ENCODE results near the gene RBMX2. TPM values are rescaled to one million over a fixed set of nuclear protein-coding genes. Genes with fewer than 3 reads are reported as not detected.
"Not testable (repeated sequence)": the region's sequence is repeated elsewhere in the genome, so short reads cannot be mapped to it uniquely, and the experiment has no call there.

Gene RBMX2
- polyA plus RNA-seq, 6 donors from 2014 or later, result 11.5 to 26.4 (median 23.0) TPM

- no peak overlapping the region for H3K27ac Mint-ChIP-seq
- H3K9me3 Mint-ChIP-seq, result peaks cover 0 to 6% (median 0%) of the 10 kb centered on the region in 7 donors
- no peak for ATAC-seq (ENCODE audit: low read depth in 2 of 2)
- H3K27me3 Mint-ChIP-seq, result no peaks in the 10 kb centered on the region
- peaks cover 0 to 4% (median 2%) of the 10 kb centered on the region in 3 donors for H3K4me1 Mint-ChIP-seq
- H3K36me3 Mint-ChIP-seq, result peaks cover 0 to 8% of the 10 kb centered on the region in 2 donors
- no peak for DNase-seq
- H3K4me3 Mint-ChIP-seq, result no peak overlapping the region
These were observed 16.3 kb downstream of the RBMX2 start for GRCh38 chrX:130418066-130418465.

GRCh38 chrX:130418740-130419139 is 17.0 kb downstream of the RBMX2 start:
- H3K27me3 Mint-ChIP-seq, result no peaks in the 10 kb centered on the region
- ATAC-seq (ENCODE audit: low read depth in 2 of 2), result no peak
- peak overlapping the region in 1 of 6 donors; percentile 62 for H3K27ac Mint-ChIP-seq
- H3K36me3 Mint-ChIP-seq, result peaks cover 0 to 8% of the 10 kb centered on the region in 2 donors
- H3K4me3 Mint-ChIP-seq, result no peak overlapping the region
- H3K4me1 Mint-ChIP-seq, result peaks cover 0 to 4% (median 2%) of the 10 kb centered on the region in 3 donors
- DNase-seq, result no peak
- H3K9me3 Mint-ChIP-seq, result peaks cover 0 to 6% (median 0%) of the 10 kb centered on the region in 7 donors

GRCh38 chrX:130419263-130419662 is 17.5 kb downstream of the RBMX2 start:
- DNase-seq (no peak), ATAC-seq (ENCODE audit: low read depth in 2 of 2) (no peak)
- Mint-ChIP-seq H3K27me3 (no peaks in the 10 kb centered on the region), H3K4me3 (no peak overlapping the region), H3K36me3 (peaks cover 0 to 4% of the 10 kb centered on the region in 2 donors), H3K9me3 (peaks cover 0 to 6% (median 0%) of the 10 kb centered on the region in 7 donors), H3K4me1 (peaks cover 0 to 4% (median 2%) of the 10 kb centered on the region in 3 donors), H3K27ac (no peak overlapping the region)

GRCh38 chrX:130426531-130426930 is 24.7 kb downstream of the RBMX2 start:
- Mint-ChIP-seq H3K4me3 (no peak overlapping the region), H3K36me3 (no peaks in the 10 kb centered on the region), H3K9me3 (peaks cover 0 to 6% (median 2%) of the 10 kb centered on the region in 7 donors), H3K4me1 (no peaks in the 10 kb centered on the region), H3K27me3 (peaks cover 0 to 10% (median 7%) of the 10 kb centered on the region in 3 donors), H3K27ac (no peak overlapping the region)
- ATAC-seq (ENCODE audit: low read depth in 2 of 2), result no peak
- DNase-seq, result no peak

- not testable (repeated sequence) for H3K27ac Mint-ChIP-seq; ATAC-seq (ENCODE audit: low read depth in 2 of 2); DNase-seq; H3K4me1 Mint-ChIP-seq; H3K4me3 Mint-ChIP-seq; H3K36me3 Mint-ChIP-seq; H3K9me3 Mint-ChIP-seq
- peaks cover 0 to 21% (median 7%) of the 10 kb centered on the region in 3 donors for H3K27me3 Mint-ChIP-seq
These were observed 27.4 kb downstream of the RBMX2 start for GRCh38 chrX:130429236-130429635.

- Mint-ChIP-seq H3K36me3 (peaks cover 4 to 12% of the 10 kb centered on the region in 2 donors), H3K4me1 (no peaks in the 10 kb centered on the region), H3K27me3 (peaks cover 0 to 11% (median 0%) of the 10 kb centered on the region in 3 donors), H3K4me3 (no peak overlapping the region), H3K9me3 (peaks cover 0 to 32% (median 15%) of the 10 kb centered on the region in 7 donors), H3K27ac (no peak overlapping the region)
- DNase-seq (no peak), ATAC-seq (ENCODE audit: low read depth in 2 of 2) (no peak)
These were observed 34.1 kb downstream of the RBMX2 start for GRCh38 chrX:130435937-130436336.

GRCh38 chrX:130437996-130438395 is 36.2 kb downstream of the RBMX2 start:
- Mint-ChIP-seq H3K27me3 (peaks cover 0 to 17% (median 5%) of the 10 kb centered on the region in 3 donors), H3K36me3 (peaks cover 3 to 12% of the 10 kb centered on the region in 2 donors), H3K9me3 (peaks cover 0 to 32% (median 11%) of the 10 kb centered on the region in 7 donors)
- not testable (repeated sequence) for ATAC-seq (ENCODE audit: low read depth in 2 of 2); DNase-seq; H3K27ac Mint-ChIP-seq; H3K4me3 Mint-ChIP-seq; H3K4me1 Mint-ChIP-seq

- Mint-ChIP-seq H3K4me1 (no peaks in the 10 kb centered on the region), H3K4me3 (no peak overlapping the region), H3K9me3 (peaks cover 0 to 17% (median 10%) of the 10 kb centered on the region in 7 donors), H3K36me3 (peaks cover 0 to 9% of the 10 kb centered on the region in 2 donors), H3K27ac (no peak overlapping the region), H3K27me3 (peaks cover 0 to 8% (median 5%) of the 10 kb centered on the region in 3 donors)
- DNase-seq (no peak), ATAC-seq (ENCODE audit: low read depth in 2 of 2) (no peak)
These were observed 42.1 kb downstream of the RBMX2 start for GRCh38 chrX:130443875-130444274.

GRCh38 chrX:130444641-130445336 is 43.0 kb downstream of the RBMX2 start:
- DNase-seq (no peak), ATAC-seq (ENCODE audit: low read depth in 2 of 2) (no peak)
- H3K9me3 Mint-ChIP-seq, result peaks cover 0 to 8% (median 2%) of the 10 kb centered on the region in 7 donors
- no peaks in the 10 kb centered on the region for H3K36me3 Mint-ChIP-seq
- H3K4me3 Mint-ChIP-seq, result no peak overlapping the region
- peaks cover 0 to 8% (median 5%) of the 10 kb centered on the region in 3 donors for H3K27me3 Mint-ChIP-seq
- H3K27ac Mint-ChIP-seq, result no peak overlapping the region
- H3K4me1 Mint-ChIP-seq, result no peaks in the 10 kb centered on the region

- Mint-ChIP-seq H3K36me3 (peaks cover under 1 to 2% of the 10 kb centered on the region in 2 donors), H3K27me3 (peaks cover 0 to 6% (median 3%) of the 10 kb centered on the region in 3 donors), H3K9me3 (peaks cover under 1 to 9% (median 1%) of the 10 kb centered on the region in 7 donors), H3K4me3 (no peak overlapping the region), H3K4me1 (no peaks in the 10 kb centered on the region), H3K27ac (no peak overlapping the region)
- ATAC-seq (ENCODE audit: low read depth in 2 of 2) (no peak), DNase-seq (no peak)
These were observed 45.2 kb downstream of the RBMX2 start for GRCh38 chrX:130446974-130447373.

Other genes starting within 250 kb of the RBMX2 start
- 10 to 100 TPM; 13.6 to 24.2 (median 20.3) TPM for gene AIFM1, start 236.1 kb upstream of the RBMX2 start, polyA plus RNA-seq (ENCODE audit: low read depth in 6 of 6)
- 1 to 10 TPM in 4 of 6 donors, under 1 TPM in 1, not detected in 1; 0.69 to 2.2 (median 1.9) TPM for gene RAB33A, start 230.0 kb upstream of the RBMX2 start, polyA plus RNA-seq (ENCODE audit: low read depth in 6 of 6)
- 1 to 10 TPM; 3.0 to 6.9 (median 3.4) TPM for gene ZNF280C, start 133.1 kb upstream of the RBMX2 start, polyA plus RNA-seq (ENCODE audit: low read depth in 6 of 6)
- gene SLC25A14, start 62.1 kb upstream of the RBMX2 start, polyA plus RNA-seq (ENCODE audit: low read depth in 6 of 6), result 1 to 10 TPM; 5.1 to 9.0 (median 7.7) TPM
- not detected for gene GPR119, start 16.3 kb upstream of the RBMX2 start, polyA plus RNA-seq (ENCODE audit: low read depth in 6 of 6)

All from naive B cell (primary cell).